IPS-NIHi7 (cell line): ENCODE results near the gene MRPL52.
"Not testable (repeated sequence)": the region's sequence is repeated elsewhere in the genome, so short reads cannot be mapped to it uniquely, and the experiment has no call there.

Experiments
- DNase-seq: peaks from one replicate; pipeline ENCODE4 v3.0.0; 2012; ENCODE audit warnings: mixed read lengths; ENCODE audit errors: extremely low spot score

Gene MRPL52

GRCh38 chr14:22854963-22855724 is 25.5 kb downstream of the MRPL52 start:
- no peak for DNase-seq

- DNase-seq: no peak
Observed at GRCh38 chr14:22856428-22856827, 26.7 kb downstream of the MRPL52 start.

GRCh38 chr14:22860377-22860776 is 30.7 kb downstream of the MRPL52 start:
- DNase-seq: not testable (repeated sequence)

GRCh38 chr14:22861651-22862050 is 32.0 kb downstream of the MRPL52 start:
- DNase-seq: no peak

GRCh38 chr14:22864979-22865378 is 35.3 kb downstream of the MRPL52 start:
- DNase-seq: no peak

- DNase-seq: peak; percentile 82
Observed at GRCh38 chr14:22865424-22866405, 36.0 kb downstream of the MRPL52 start.

- DNase-seq: no peak
Observed at GRCh38 chr14:22866874-22867273, 37.2 kb downstream of the MRPL52 start.

GRCh38 chr14:22870811-22871223 is 41.1 kb downstream of the MRPL52 start:
- DNase-seq: no peak

- peak; percentile 93 for DNase-seq
Observed at GRCh38 chr14:22871224-22872032, 41.7 kb downstream of the MRPL52 start, which contains the start of gene LRP10. TSS of gene LRP10 (plus strand) at chr14:22871740. CDS start at chr14:22872304, 564 bp downstream.

GRCh38 chr14:22872033-22872832 is 42.5 kb downstream of the MRPL52 start:
- peak; percentile 82 for DNase-seq

GRCh38 chr14:22872833-22873520 is 43.3 kb downstream of the MRPL52 start:
- no peak for DNase-seq

GRCh38 chr14:22875003-22875747 is 45.5 kb downstream of the MRPL52 start:
- no peak for DNase-seq

- no peak for DNase-seq
Observed at GRCh38 chr14:22875748-22876319, 46.1 kb downstream of the MRPL52 start.

GRCh38 chr14:22877000-22877501 is 47.4 kb downstream of the MRPL52 start:
- no peak for DNase-seq

GRCh38 chr14:22878271-22879246 is 48.9 kb downstream of the MRPL52 start:
- no peak for DNase-seq

GRCh38 chr14:22882064-22882463 is 52.4 kb downstream of the MRPL52 start:
- no peak for DNase-seq

GRCh38 chr14:22882529-22883172 is 53.0 kb downstream of the MRPL52 start:
- DNase-seq: peak; percentile 80
